ENCODE results near the gene JAG1.

GRCh38 chr20:10660661-10661060 lies 13.1 kb downstream of the JAG1 start:
- TF ChIP-seq CTCF (conservative IDR thresholded peaks at IDR 0.05; ENCODE audit: low read length), result no peak
- no peak for TF ChIP-seq EZH2phosphoT487 (IDR thresholded peaks at IDR 0.05; ENCODE audit: borderline replicate concordance, low read depth, low read length)

Data from OCI-LY7 (cell line).